HepG2 (cell line): ENCODE results near the gene CD96.

Experiments
- FOXA1 ChIP-seq, 2 experiments: fragments of 450-650 bp in 1 of 2; sonication (generic) in 1 of 2; formaldehyde crosslinking in 1 of 2; IDR thresholded peaks; 2 replicates each; pipeline versions ENCODE4 v1.4.0 to v1.6.1; 2016 to 2020; ENCODE audit warnings: missing genetic modification reagents in 1 of 2
- NBN ChIP-seq: fragments of 450-650 bp; conservative IDR thresholded peaks from 2 replicates; pipeline ENCODE4 v1.6.1; 2017
- POLR2A ChIP-seq, 2 experiments: IDR thresholded peaks; 2 replicates each; pipeline ENCODE4 v1.6.1; 2011; ENCODE audit warnings: low read depth in 2 of 2, low read length in 2 of 2, mild to moderate bottlenecking in 1 of 2, moderate library complexity in 1 of 2; ENCODE audit not compliant: insufficient read depth in 1 of 2
- RAD21 ChIP-seq: fragments of 450-650 bp; formaldehyde crosslinking; IDR thresholded peaks from 2 replicates; pipeline ENCODE4 v1.5.0; 2020; ENCODE audit warnings: mild to moderate bottlenecking
- SMARCC2 ChIP-seq: fragments of 450-650 bp; IDR thresholded peaks from 2 replicates; pipeline ENCODE4 v1.6.1; 2017; ENCODE audit warnings: antibody characterized with exemption, mild to moderate bottlenecking

DNA sequence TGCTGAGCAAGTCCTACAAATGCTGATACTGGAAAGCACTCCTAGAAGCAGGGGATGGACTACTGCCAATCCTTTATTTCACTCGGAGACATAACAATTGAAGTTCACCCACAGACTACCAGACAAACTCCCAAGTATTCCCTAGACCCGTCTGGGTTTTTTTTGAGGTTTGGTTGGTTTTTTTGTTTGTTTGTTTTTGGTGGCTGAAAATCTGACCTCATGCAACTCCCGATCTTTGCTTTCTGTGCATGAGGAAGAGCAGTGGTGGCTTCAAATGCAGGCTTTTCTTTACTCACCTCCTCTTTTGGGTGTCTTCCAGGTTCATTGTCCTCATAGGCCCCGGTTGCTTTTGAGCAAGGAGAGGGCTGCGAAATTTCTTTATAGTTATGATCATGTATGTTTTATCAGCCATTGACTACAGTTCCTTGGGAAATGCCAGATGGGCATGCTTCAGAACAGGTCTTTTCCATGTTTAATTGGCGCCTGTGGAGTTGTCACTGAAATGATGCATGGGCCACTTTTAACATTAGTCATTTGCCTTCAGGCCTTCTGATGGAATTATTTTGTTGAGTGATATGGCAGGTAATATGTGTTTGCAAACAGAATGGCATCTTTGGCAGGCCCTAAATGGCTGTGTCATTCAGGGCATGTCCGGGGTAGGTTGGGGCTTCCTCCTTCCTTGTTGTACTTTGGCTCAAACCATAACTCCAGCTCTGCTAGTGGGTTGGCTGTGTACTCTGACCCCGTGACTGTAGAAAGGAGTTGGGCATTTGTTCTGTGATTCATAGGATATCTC, 134.4 kb downstream of the CD96 start:
- TF ChIP-seq SMARCC2 (no peak), POLR2A (IDR thresholded peaks at IDR 0.05; ENCODE audit: insufficient read depth in 1 of 2, low read depth in 2 of 2, low read length in 2 of 2) (peak in 1 of 2 experiments; percentile 46; a peak in 1 of 4 replicates), FOXA1 (IDR thresholded peaks at IDR 0.05) (no peak), FOXA1 (CRISPR knock-in tag; IDR thresholded peaks at IDR 0.05) (peak; percentile 47), NBN (no peak), RAD21 (CRISPR knock-in tag) (no peak)
